ENCODE results near the gene RABEP2. TPM values are rescaled to one million over a fixed set of nuclear protein-coding genes. Genes with fewer than 3 reads are reported as not detected.

The RABEP2 gene
- total RNA-seq, 4 donors from 2014 or later = 66.7 to 108 (median 81.5) TPM

DNA sequence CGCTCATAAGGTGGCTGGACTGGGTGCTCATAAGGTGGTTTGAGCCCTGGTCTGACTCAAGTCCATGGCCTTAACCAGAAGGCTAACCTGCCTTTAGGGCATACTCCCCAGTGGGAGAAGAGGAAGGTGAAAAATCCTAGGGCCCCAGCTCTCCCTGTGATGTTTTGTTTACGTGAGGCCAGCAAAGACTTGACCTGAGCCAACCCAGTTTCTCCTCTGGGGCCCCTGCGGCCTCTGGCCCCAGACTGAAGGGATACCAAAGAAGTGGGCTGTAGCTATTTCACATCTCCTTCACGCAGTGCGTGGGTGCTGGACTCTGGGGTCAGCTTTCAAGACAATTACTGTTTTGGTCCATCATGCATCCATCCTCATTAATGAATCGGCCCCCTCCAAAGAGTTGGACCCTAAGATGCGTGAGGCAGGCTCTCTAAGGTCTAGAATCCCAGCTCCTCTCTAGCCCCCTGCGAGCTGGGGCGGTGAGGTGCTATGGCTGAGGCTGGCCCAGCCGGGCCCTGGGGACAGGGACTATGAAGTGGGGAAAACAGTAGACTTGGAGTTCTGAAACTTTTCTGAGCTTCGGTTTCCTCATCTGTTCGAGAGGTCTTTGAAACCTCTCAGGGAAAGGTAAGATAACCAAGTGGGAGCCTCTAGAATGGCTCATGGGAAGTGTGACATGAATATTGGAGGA lies 59.9 kb downstream of the RABEP2 start:
- Histone ChIP-seq H3K9me3 (no peaks in the 10 kb centered on the region), H3K4me3 (peak overlapping the region; percentile 87), H3K36me3 (peaks cover 40% of the 10 kb centered on the region), H3K4me1 (peaks cover 30% of the 10 kb centered on the region), H3K27me3 (no peaks in the 10 kb centered on the region), H3K27ac (no peak overlapping the region)
- WGBS = 90% methylated on average over 11 of the region's 12 CpGs
- TF ChIP-seq POLR2AphosphoS5 (IDR thresholded peaks at IDR 0.05) = no peak
- no peak for TF ChIP-seq POLR2A (IDR thresholded peaks at IDR 0.05)
- TF ChIP-seq, protein P1, sequence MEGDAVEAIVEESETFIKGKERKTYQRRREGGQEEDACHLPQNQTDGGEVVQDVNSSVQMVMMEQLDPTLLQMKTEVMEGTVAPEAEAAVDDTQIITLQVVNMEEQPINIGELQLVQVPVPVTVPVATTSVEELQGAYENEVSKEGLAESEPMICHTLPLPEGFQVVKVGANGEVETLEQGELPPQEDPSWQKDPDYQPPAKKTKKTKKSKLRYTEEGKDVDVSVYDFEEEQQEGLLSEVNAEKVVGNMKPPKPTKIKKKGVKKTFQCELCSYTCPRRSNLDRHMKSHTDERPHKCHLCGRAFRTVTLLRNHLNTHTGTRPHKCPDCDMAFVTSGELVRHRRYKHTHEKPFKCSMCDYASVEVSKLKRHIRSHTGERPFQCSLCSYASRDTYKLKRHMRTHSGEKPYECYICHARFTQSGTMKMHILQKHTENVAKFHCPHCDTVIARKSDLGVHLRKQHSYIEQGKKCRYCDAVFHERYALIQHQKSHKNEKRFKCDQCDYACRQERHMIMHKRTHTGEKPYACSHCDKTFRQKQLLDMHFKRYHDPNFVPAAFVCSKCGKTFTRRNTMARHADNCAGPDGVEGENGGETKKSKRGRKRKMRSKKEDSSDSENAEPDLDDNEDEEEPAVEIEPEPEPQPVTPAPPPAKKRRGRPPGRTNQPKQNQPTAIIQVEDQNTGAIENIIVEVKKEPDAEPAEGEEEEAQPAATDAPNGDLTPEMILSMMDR (IDR thresholded peaks at IDR 0.05) = no peak
- no peak for TF ChIP-seq EP300 (IDR thresholded peaks at IDR 0.05)
- DNase-seq (ENCODE audit: low spot score in 2 of 2) = no peak

DNA sequence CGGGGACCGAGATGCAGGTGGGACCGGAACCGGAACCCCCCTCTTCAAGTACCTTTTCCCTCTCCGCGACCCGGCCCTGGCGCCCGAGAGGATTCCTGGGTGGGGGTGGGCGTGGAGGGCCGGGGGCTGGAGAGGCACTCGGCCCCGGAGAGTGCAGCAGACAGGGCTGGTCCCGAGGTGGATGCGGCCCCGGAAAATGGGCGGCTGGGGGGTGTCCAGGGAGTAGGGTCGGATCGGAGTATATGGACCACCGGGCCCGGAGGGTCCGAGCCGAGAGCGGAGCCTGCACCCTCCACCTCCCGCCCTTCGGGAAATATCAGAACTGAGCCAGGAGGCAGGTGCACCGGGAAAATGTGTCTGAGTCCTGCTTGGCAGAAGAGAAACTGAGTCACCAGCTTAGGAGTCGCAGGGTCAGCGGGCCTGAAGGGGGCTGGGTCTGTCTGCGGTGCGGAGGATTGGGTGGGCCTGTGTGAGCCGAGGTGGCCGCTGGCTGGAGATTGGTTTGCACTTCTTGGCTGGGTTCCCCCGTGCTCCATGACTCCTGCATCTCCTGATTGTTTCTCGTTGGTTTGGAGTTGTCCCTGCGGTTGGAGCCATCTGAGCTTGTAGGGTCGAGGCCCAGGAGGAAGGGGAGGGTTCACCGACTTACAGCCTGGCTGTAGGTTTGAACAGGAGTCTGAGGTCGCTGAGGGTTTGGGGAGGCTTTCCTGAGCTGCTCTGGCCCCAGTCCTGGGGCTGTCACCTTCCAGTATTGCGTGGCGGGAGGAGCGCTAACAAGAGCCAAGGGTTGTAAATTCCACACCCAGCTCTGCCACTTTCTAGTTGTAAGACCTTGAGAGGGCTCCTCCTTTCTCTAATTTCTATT lies 60.9 kb downstream of the RABEP2 start:
- TF ChIP-seq POLR2AphosphoS5 (IDR thresholded peaks at IDR 0.05) (no peak), EP300 (IDR thresholded peaks at IDR 0.05) (no peak), POLR2A (IDR thresholded peaks at IDR 0.05) (no peak)
- TF ChIP-seq, protein P1 (IDR thresholded peaks at IDR 0.05) = no peak
- no peak for DNase-seq (ENCODE audit: low spot score in 2 of 2)
- H3K27ac ChIP-seq = peak overlapping the region; percentile 91
- H3K4me3 ChIP-seq = peak overlapping the region; percentile 87
- WGBS = 3% methylated on average over 29 of the region's 42 CpGs
- H3K36me3 ChIP-seq = peaks cover 31% of the 10 kb centered on the region
- H3K4me1 ChIP-seq = peaks cover 30% of the 10 kb centered on the region
- no peaks in the 10 kb centered on the region for H3K27me3 ChIP-seq
- H3K9me3 ChIP-seq = no peaks in the 10 kb centered on the region

DNA sequence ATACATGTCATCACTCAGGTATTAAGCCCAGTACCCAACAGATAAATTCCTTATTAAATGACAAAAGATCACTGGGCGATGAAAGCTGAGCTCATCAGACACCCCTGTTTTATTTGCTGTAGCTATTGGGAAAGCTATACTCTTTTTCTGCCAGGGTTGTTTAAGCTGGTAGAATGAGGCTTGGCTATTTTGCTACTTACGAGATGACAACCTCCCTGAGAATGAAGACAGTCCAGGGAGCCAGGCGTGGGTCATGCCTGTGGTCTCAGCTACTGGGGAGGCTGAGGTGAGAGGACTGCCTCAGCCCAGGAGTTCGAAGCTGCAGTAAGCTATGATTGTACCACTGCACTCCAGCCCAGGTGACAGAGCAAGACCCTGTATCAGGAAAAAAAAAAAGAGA lies 65.7 kb downstream of the RABEP2 start:
- Histone ChIP-seq H3K4me3 (no peak overlapping the region), H3K36me3 (no peaks in the 10 kb centered on the region), H3K9me3 (no peaks in the 10 kb centered on the region), H3K27me3 (no peaks in the 10 kb centered on the region), H3K27ac (no peak overlapping the region), H3K4me1 (peaks cover 13% of the 10 kb centered on the region)
- no peak for DNase-seq (ENCODE audit: low spot score in 2 of 2)
- TF ChIP-seq POLR2AphosphoS5 (IDR thresholded peaks at IDR 0.05) (no peak), EP300 (IDR thresholded peaks at IDR 0.05) (no peak), POLR2A (IDR thresholded peaks at IDR 0.05) (no peak)
- TF ChIP-seq, protein P1 (IDR thresholded peaks at IDR 0.05) = no peak
- WGBS = 80% methylated on average over 4 of the region's 4 CpGs

DNA sequence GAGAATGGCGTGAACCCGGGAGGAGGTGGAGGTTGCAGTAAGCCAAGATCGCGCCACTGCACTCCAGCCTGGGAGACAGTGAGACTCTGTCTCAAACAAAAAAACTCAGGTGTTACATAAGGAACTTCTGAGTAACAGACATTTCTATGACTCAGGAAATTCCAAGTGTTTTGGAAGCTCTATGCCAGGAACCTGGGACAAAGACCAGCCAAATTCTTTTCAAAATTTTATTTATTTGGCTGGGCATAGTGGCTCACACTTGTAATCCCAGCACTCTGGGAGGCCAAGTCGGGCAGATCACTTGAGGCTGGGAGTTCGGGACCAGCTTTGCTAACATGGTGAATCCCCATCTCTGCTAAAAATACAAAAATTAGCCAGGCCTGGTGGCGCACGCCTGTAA lies 66.6 kb downstream of the RABEP2 start:
- no peaks in the 10 kb centered on the region for H3K9me3 ChIP-seq
- H3K4me3 ChIP-seq = no peak overlapping the region
- 64% methylated on average over 8 of the region's 8 CpGs for WGBS
- no peaks in the 10 kb centered on the region for H3K36me3 ChIP-seq
- no peak for DNase-seq (ENCODE audit: low spot score in 2 of 2)
- H3K4me1 ChIP-seq = peaks cover 9% of the 10 kb centered on the region
- H3K27me3 ChIP-seq = no peaks in the 10 kb centered on the region
- TF ChIP-seq POLR2AphosphoS5 (IDR thresholded peaks at IDR 0.05) (no peak), POLR2A (IDR thresholded peaks at IDR 0.05) (no peak), EP300 (IDR thresholded peaks at IDR 0.05) (no peak)
- TF ChIP-seq, protein P1 (IDR thresholded peaks at IDR 0.05) = no peak
- no peak overlapping the region for H3K27ac ChIP-seq

Other genes with a start within 250 kb of the RABEP2 start
- 100 to 1,000 TPM; 105 to 235 (median 181) TPM for gene EIF3C, start 213.8 kb downstream of the RABEP2 start, total RNA-seq
- gene NPIPB9, start 173.5 kb downstream of the RABEP2 start, total RNA-seq = 1 to 10 TPM; 3.3 to 9.5 (median 6.1) TPM
- 100 to 1,000 TPM in 3 of 4 donors, 10 to 100 TPM in 1; 88.5 to 236 (median 148) TPM for gene ATXN2L, start 102.2 kb downstream of the RABEP2 start, total RNA-seq
- gene TUFM, start 78.9 kb downstream of the RABEP2 start, total RNA-seq = 100 to 1,000 TPM in 3 of 4 donors, 10 to 100 TPM in 1; 83.0 to 121 (median 107) TPM
- gene SH2B1, start 61.4 kb downstream of the RABEP2 start, total RNA-seq = 10 to 100 TPM; 27.9 to 47.9 (median 37.3) TPM
- gene ATP2A1, start 46.8 kb downstream of the RABEP2 start, total RNA-seq = under 1 TPM in 2 of 4 donors, not detected in 2; 0.34 to 0.72 TPM
- 1 to 10 TPM in 1 of 4 donors, under 1 TPM in 1, not detected in 2; 0.47 to 2.0 TPM for gene CD19, start 6.7 kb upstream of the RABEP2 start, total RNA-seq
- 10 to 100 TPM; 26.4 to 65.3 (median 35.1) TPM for gene NFATC2IP, start 25.7 kb upstream of the RABEP2 start, total RNA-seq
- gene SPNS1, start 49.5 kb upstream of the RABEP2 start, total RNA-seq = 10 to 100 TPM; 26.0 to 42.8 (median 32.7) TPM
- gene LAT, start 59.8 kb upstream of the RABEP2 start, total RNA-seq = 10 to 100 TPM in 2 of 4 donors, 1 to 10 TPM in 2; 1.3 to 17.9 (median 9.9) TPM